ENCODE measurements around the gene TLCD2. TPM values are rescaled to one million over a fixed set of nuclear protein-coding genes. Genes with fewer than 3 reads are reported as not detected.
A peak's percentile ranks its signal among the peaks of the same experiment; 100 is the strongest.
"Not testable (repeated sequence)": the region's sequence is repeated elsewhere in the genome, so short reads cannot be mapped to it uniquely, and the experiment has no call there.

The TLCD2 gene
- total RNA-seq, 1 experiment from 2014 or later = 1.9 TPM

DNA sequence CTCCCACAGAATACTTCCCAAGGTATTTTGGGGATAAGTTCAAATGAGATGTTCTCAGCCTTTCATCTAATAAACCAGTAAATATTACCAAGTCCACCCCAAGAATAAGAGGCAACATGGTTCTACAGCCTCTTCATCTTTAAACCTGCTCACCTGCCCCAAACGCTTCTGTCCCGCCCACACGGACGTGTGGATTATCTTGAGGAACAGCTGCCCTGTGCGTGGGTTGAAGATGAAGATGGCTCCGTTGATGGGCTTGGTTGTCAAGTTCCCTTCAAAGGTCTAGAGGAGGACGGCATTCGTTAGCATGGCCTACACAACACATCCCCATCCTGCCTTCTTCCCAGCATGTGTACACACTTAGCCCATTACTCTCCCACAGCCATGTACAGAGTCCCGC is 52.1 kb downstream of the TLCD2 start (continued):
- TF ChIP-seq, protein P1, sequence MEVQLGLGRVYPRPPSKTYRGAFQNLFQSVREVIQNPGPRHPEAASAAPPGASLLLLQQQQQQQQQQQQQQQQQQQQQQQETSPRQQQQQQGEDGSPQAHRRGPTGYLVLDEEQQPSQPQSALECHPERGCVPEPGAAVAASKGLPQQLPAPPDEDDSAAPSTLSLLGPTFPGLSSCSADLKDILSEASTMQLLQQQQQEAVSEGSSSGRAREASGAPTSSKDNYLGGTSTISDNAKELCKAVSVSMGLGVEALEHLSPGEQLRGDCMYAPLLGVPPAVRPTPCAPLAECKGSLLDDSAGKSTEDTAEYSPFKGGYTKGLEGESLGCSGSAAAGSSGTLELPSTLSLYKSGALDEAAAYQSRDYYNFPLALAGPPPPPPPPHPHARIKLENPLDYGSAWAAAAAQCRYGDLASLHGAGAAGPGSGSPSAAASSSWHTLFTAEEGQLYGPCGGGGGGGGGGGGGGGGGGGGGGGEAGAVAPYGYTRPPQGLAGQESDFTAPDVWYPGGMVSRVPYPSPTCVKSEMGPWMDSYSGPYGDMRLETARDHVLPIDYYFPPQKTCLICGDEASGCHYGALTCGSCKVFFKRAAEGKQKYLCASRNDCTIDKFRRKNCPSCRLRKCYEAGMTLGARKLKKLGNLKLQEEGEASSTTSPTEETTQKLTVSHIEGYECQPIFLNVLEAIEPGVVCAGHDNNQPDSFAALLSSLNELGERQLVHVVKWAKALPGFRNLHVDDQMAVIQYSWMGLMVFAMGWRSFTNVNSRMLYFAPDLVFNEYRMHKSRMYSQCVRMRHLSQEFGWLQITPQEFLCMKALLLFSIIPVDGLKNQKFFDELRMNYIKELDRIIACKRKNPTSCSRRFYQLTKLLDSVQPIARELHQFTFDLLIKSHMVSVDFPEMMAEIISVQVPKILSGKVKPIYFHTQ (CRISPR knock-in tag; IDR thresholded peaks at IDR 0.05) = no peak
- no peak for TF ChIP-seq PRRX2 (CRISPR knock-in tag; IDR thresholded peaks at IDR 0.05)
- TF ChIP-seq, protein P2, sequence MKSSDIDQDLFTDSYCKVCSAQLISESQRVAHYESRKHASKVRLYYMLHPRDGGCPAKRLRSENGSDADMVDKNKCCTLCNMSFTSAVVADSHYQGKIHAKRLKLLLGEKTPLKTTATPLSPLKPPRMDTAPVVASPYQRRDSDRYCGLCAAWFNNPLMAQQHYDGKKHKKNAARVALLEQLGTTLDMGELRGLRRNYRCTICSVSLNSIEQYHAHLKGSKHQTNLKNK (CRISPR knock-in tag; IDR thresholded peaks at IDR 0.05) = no peak

- Mint-ChIP-seq H3K27me3 (ENCODE audit: low read depth) (no peaks in the 10 kb centered on the region), H3K9me3 (peaks cover 6% of the 10 kb centered on the region; the same call in 1 of the 2 replicates), H3K36me3 (peaks cover 77% of the 10 kb centered on the region), H3K4me1 (no peaks in the 10 kb centered on the region), H3K4me3 (no peak overlapping the region), H3K27ac (no peak overlapping the region)
- DNase-seq (ENCODE audit: low spot score) = no peak
- POLR2A ChIA-PET = no interaction called here
- TF ChIP-seq GABPB1 (CRISPR knock-in tag; IDR thresholded peaks at IDR 0.05) = no peak
- TF ChIP-seq CREB1 (CRISPR knock-in tag; IDR thresholded peaks at IDR 0.05) = no peak
- no peak for TF ChIP-seq SOX15 (CRISPR knock-in tag; IDR thresholded peaks at IDR 0.05)
- no peak for TF ChIP-seq JAZF1 (CRISPR knock-in tag; IDR thresholded peaks at IDR 0.05)
- no peak for TF ChIP-seq NFATC4 (CRISPR knock-in tag; IDR thresholded peaks at IDR 0.05)
- no peak for TF ChIP-seq IRF2 (CRISPR knock-in tag; IDR thresholded peaks at IDR 0.05; ENCODE audit: borderline replicate concordance, low read depth)
- no peak for TF ChIP-seq GTF2I (CRISPR knock-in tag; conservative IDR thresholded peaks at IDR 0.05)
- TF ChIP-seq ZNF263 (CRISPR knock-in tag; IDR thresholded peaks at IDR 0.05; ENCODE audit: low read depth) = no peak
- TF ChIP-seq STAT6 (CRISPR knock-in tag; conservative IDR thresholded peaks at IDR 0.05; ENCODE audit: low read depth) = no peak
- no peak for TF ChIP-seq NR3C1 (CRISPR knock-in tag; conservative IDR thresholded peaks at IDR 0.05; ENCODE audit: low read depth)
- no peak for TF ChIP-seq CBFB (CRISPR knock-in tag; IDR thresholded peaks at IDR 0.05; ENCODE audit: low read depth)
- no peak for TF ChIP-seq ATF3 (CRISPR knock-in tag; conservative IDR thresholded peaks at IDR 0.05)
- no peak for TF ChIP-seq ATF6 (CRISPR knock-in tag; IDR thresholded peaks at IDR 0.05)
- CTCF ChIA-PET = no interaction called here
- ATAC-seq = no peak
These were observed 56.4 kb downstream of the TLCD2 start for GRCh38 chr17:1653735-1654134.

DNA sequence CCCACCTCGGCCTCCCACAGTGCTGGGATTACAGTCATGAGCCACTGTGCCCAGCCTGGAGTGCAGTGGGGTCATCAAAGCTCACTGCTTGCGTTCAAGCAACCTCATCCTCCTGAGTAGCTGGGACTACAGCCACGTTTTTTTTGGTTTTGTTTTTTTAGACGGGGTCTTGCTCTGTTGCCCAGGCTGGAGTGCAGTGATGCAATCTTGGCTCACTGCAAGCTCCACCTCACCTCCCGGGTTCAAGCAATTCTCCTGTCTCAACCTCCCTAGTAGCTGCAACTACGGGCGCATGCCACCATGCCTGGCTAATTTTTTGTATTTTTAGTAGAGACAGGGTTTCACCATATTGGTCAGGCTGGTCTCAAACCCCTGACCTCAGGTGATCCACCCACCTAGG is 57.4 kb downstream of the TLCD2 start:
- POLR2A ChIA-PET; CTCF ChIA-PET; H3K9me3 Mint-ChIP-seq; H3K4me1 Mint-ChIP-seq; H3K27ac Mint-ChIP-seq; H3K4me3 Mint-ChIP-seq; ATAC-seq; H3K27me3 Mint-ChIP-seq (ENCODE audit: low read depth); DNase-seq (ENCODE audit: low spot score): not testable (repeated sequence)
- TF ChIP-seq ZNF121 (CRISPR knock-in tag; IDR thresholded peaks at IDR 0.05) = 0 out of 2 replicates have a peak, but pooled peaks have one; percentile 41
- peaks cover 68% of the 10 kb centered on the region for H3K36me3 Mint-ChIP-seq

Other genes starting within 250 kb of the TLCD2 start
- gene MYO1C, start 217.7 kb downstream of the TLCD2 start, total RNA-seq (2021) = 73.6 to 83.2 TPM (median 80.3 TPM) in 3 replicates
- 17.1 to 26.8 TPM (median 18.5 TPM) in 3 replicates for gene INPP5K, start 193.8 kb downstream of the TLCD2 start, total RNA-seq (2021)
- gene PITPNA, start 147.6 kb downstream of the TLCD2 start, total RNA-seq (2021) = 58.3 to 68.4 TPM (median 60.2 TPM) in 3 replicates
- 10.3 to 11.6 TPM (median 11.0 TPM) in 3 replicates for gene SLC43A2, start 81.5 kb downstream of the TLCD2 start, total RNA-seq (2021)
- gene SCARF1, start 64.6 kb downstream of the TLCD2 start, total RNA-seq (2021) = 3.7 to 5.4 TPM (median 4.9 TPM) in 3 replicates
- 10.2 to 13.8 TPM (median 11.7 TPM) in 3 replicates for gene RILP, start 60.5 kb downstream of the TLCD2 start, total RNA-seq (2021)
- gene PRPF8, start 25.5 kb downstream of the TLCD2 start, total RNA-seq (2021) = 323 to 388 TPM (median 328 TPM) in 3 replicates
- 14.0 to 16.4 TPM (median 15.1 TPM) in 3 replicates for gene WDR81, start 14.3 kb upstream of the TLCD2 start, total RNA-seq (2021)
- gene SERPINF2, start 32.5 kb upstream of the TLCD2 start, total RNA-seq (2021) = 1.6 to 2.7 TPM (median 2.1 TPM) in 3 replicates
- gene SERPINF1, start 51.7 kb upstream of the TLCD2 start, total RNA-seq (2021) = 16.7 to 26.2 TPM (median 22.1 TPM) in 3 replicates
- gene SMYD4, start 119.5 kb upstream of the TLCD2 start, total RNA-seq (2021) = 24.1 to 28.8 TPM (median 28.2 TPM) in 3 replicates
- 158 to 177 TPM (median 163 TPM) in 3 replicates for gene RPA1, start 119.6 kb upstream of the TLCD2 start, total RNA-seq (2021)

Data from WTC11 (cell line).